Colonic mucosa (tissue), 4 donors: ENCODE results near the gene THRSP. TPM values are rescaled to one million over a fixed set of nuclear protein-coding genes. Genes with fewer than 3 reads are reported as not detected.

Experiments
- DNase-seq: peaks from one replicate; pipeline ENCODE4 v3.0.0-alpha.2; 2020
- H3K27ac ChIP-seq: fragments of 200-600 bp; one replicate; pipeline ENCODE4 v1.8.0; 2021
- H3K27me3 ChIP-seq: fragments of 200-600 bp; one replicate; pipeline ENCODE4 v1.8.0; 2021
- H3K36me3 ChIP-seq: fragments of 200-600 bp; one replicate; pipeline ENCODE4 v1.8.0; 2021
- H3K4me1 ChIP-seq: fragments of 200-600 bp; one replicate; pipeline ENCODE4 v1.8.0; 2021; ENCODE audit warnings: mild to moderate bottlenecking
- H3K4me3 ChIP-seq: fragments of 200-600 bp; one replicate; pipeline ENCODE4 v1.8.0; 2021
- H3K9ac ChIP-seq, 2 donors: one replicate each; pipeline ENCODE4 v1.7.0; 2013; ENCODE audit warnings: control low read depth in 2 of 2, low read depth in 2 of 2, low read length in 2 of 2
- H3K9me3 ChIP-seq: fragments of 200-600 bp; one replicate; pipeline ENCODE4 v1.8.0; 2021
- intact Hi-C: fragments of 100-400 bp; cut with DNase I; formaldehyde crosslinking; loops from one replicate; pipeline ENCODE4 v1.14.1; 2022
- total RNA-seq, 2 donors: library from RNA; stranded (reverse); fragmentation: NEBNext Ultra II Directional in 1 of 2; extraction: Animal tissue kit (Norgen Biotek cat#: 25700) in 1 of 2; gene quantifications; one replicate each; pipeline ENCODE4 v1.2.1, GENCODE V29; 2021
- TF ChIP-seq, protein P1 (sequence below): fragments of 200-600 bp; IDR thresholded peaks from one replicate; pipeline ENCODE4 v1.8.0; 2022; ENCODE audit warnings: antibody characterized with exemption, mild to moderate bottlenecking
- donor health status: healthy.
- donor health status: DM: no; HTN: no; CAD: no.
- donor health status: DM: no; HTN: no; CAD: no.

The THRSP gene
- total RNA-seq, 2 donors from 2014 or later: 0.61 TPM; not detected in 1

DNA sequence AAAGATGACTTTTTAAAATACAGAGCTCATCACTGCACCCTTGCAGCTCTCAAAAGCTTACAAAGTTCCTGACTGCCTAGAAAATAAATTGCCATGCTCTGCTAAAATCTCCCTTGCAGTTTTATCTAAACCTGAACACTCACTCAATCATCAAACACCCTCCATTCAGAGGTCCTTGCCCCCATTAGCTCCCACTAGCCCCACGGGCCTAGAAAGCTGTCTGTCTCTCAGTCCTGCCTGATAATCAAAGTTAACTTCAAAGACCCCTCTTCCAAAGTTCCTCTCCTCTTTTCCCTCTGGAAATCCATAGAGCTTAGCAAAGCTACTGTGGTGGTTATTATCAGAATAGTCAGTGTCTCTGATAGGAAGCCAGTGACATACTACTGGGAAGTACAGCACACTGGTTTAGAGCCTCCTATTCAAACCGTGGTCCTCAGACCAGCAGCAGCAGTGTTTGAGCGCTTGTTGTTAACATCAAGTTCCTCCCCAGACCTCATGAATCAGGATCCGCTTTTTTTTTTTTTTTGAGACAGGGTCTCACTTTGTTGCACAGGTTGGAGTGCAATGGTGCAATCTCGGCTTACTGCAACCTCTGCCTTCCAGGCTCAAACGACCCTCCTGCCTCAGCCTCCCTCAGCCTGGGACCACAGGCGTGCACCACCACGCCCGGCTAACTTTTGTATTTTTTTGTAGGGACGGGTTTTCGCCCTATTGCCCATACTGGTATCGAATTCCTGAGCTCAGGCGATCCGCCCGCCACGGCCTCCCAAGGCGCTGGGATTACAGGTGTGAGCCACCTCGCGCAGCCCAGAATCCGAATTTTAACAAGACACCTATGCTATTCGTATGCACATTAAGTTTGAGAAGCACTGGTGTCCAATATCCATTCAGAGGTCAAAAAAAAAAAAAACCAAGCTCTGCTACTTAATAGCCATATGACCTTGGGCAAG is 14.8 kb downstream of the THRSP start:
- Histone ChIP-seq H3K9me3 (no peaks in the 10 kb centered on the region), H3K4me3 (peak overlapping the region; percentile 90), H3K27me3 (no peaks in the 10 kb centered on the region), H3K9ac (peak overlapping the region; percentile 87 to 96), H3K4me1 (peaks cover 7% of the 10 kb centered on the region), H3K36me3 (no peaks in the 10 kb centered on the region), H3K27ac (no peak overlapping the region)
- no peak for DNase-seq
- TF ChIP-seq, protein P1, sequence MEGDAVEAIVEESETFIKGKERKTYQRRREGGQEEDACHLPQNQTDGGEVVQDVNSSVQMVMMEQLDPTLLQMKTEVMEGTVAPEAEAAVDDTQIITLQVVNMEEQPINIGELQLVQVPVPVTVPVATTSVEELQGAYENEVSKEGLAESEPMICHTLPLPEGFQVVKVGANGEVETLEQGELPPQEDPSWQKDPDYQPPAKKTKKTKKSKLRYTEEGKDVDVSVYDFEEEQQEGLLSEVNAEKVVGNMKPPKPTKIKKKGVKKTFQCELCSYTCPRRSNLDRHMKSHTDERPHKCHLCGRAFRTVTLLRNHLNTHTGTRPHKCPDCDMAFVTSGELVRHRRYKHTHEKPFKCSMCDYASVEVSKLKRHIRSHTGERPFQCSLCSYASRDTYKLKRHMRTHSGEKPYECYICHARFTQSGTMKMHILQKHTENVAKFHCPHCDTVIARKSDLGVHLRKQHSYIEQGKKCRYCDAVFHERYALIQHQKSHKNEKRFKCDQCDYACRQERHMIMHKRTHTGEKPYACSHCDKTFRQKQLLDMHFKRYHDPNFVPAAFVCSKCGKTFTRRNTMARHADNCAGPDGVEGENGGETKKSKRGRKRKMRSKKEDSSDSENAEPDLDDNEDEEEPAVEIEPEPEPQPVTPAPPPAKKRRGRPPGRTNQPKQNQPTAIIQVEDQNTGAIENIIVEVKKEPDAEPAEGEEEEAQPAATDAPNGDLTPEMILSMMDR: no peak
- intact Hi-C loops: no loop called here

DNA sequence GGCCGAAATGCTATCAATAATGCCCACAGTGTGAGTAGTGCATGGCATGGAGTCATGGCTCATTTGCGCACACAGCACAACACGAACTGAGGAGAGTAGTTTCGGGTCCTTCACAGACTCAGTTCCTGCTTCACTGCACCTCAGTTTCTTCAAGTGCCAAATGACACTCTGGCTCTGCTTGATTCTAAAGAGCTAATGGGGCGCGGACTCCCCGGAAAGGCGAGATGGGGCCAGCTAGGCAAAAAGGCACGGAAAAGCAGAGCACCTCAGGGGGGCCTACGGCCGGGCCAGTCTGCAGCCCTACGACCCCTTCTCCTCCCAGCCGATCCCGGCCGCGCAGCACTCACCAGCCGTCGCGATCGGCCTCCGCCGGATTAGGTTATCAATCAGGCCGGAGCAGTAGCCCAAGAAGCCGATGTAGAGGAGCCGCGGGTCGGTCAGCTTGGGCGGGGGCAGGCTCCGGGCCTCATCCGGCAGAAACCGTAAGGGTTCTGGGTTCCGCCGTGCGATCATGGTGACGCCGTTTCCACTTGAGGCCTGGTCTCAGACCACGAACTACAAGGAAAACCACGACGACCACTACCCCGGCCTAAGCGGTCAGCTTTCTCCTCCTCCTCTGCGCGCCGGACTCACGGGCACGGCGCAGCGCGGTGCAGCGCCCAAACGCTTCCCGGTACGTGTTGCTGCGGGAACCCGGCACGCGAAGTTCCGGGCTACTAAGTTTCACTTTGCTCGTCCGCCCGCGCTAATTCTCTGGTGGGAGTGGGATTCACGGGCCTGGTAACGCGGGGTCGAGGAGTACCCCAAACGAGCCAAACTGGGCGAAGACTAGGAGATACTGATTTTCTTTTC is 15.8 kb downstream of the THRSP start, which contains the start of gene NDUFC2:
TSS of gene NDUFC2 (minus strand) at position 631 of the 852 bp plus-strand sequence. CDS start at position 513, 118 bp downstream.
- peak within 1 kb of the TSS; percentile 72 for H3K27ac ChIP-seq
- H3K4me3 ChIP-seq: peak within 1 kb of the TSS; percentile 90
- peaks cover 7% of the 10 kb centered on the region for H3K4me1 ChIP-seq
- H3K27me3 ChIP-seq: no peaks in the 10 kb centered on the region
- H3K9ac ChIP-seq: peak within 1 kb of the TSS; percentile 87 to 96
- TF ChIP-seq, protein P1: no peak
- DNase-seq: peak; percentile 77
- H3K36me3 ChIP-seq: no peaks in the 10 kb centered on the region
- no peaks in the 10 kb centered on the region for H3K9me3 ChIP-seq
- intact Hi-C loops: no loop called here

DNA sequence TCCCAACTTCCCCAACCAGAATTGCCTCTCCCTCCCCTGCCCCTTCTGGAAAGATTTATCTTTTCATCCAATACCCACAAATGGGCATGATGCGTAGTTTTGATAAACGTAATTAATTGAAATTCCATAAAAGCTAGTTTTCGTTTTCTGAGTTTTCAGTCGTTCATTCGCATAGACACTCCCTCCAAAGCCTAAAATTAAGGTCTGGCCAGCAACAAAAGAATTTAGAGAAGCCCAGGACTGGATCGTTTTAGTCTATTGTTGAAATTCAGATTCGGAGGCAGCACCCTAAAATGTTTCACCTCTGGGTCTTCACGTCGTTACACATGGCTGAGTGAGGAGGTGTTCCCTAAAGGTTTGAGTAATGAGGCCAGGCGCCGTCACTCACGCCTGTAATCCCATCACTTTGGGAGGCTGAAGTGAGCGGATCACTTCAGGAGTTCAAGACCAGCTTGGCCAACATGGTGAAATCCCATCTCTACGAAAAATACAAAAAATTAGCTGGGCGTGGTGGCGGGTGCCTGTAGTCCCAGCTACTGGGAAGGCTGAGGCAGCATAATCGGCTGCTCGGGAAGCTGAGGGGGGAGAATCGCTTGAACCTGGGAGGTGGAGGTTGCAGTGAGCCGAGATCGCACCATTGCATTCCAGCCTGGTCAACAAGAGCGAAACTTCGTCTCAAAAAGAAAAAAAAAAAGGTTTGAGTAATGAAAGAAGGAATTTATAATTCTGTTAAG is 16.6 kb downstream of the THRSP start:
- Histone ChIP-seq H3K9ac (peak overlapping the region; percentile 51 to 96), H3K36me3 (no peaks in the 10 kb centered on the region), H3K27me3 (no peaks in the 10 kb centered on the region), H3K9me3 (no peaks in the 10 kb centered on the region), H3K27ac (peak overlapping the region; percentile 72), H3K4me3 (peak overlapping the region; percentile 90), H3K4me1 (peaks cover 7% of the 10 kb centered on the region)
- DNase-seq: no peak
- intact Hi-C loops: no loop called here
- TF ChIP-seq, protein P1: no peak

DNA sequence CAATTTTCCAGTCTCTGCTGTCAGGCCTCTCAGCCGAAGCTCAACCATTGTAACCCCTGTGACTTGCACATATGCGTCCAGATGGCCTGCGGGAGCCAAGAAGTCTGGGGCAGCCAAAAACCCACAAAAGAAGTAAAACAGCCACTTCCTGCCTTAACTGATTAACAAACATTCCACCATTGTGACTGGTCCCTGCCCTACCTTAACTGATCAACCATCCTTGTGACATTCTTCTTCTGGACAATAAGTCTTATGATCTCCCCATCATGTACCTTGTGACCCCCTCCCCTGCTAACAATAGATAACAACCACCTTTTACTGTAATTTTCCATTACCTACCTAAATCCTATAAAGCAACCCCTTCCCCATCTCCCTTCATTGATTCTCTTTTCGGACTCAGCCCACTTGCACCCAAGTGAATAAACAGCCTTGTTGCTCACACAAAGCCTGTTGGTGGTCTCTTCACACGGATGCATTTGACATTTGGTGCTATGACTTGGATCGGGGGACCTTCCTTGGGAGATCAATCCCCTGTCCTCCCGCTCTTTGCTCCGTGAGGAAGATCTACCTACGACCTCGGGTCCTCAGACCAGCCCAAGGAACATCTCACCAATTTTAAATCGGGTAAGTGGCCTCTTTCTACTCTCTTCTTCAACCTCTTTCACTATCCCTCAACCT is 17.3 kb downstream of the THRSP start:
- Histone ChIP-seq H3K4me1 (peaks cover 7% of the 10 kb centered on the region), H3K27ac (no peak overlapping the region), H3K36me3 (no peaks in the 10 kb centered on the region), H3K4me3 (no peak overlapping the region), H3K9me3 (no peaks in the 10 kb centered on the region), H3K9ac (no peak overlapping the region), H3K27me3 (no peaks in the 10 kb centered on the region)
- TF ChIP-seq, protein P1: no peak
- DNase-seq: no peak
- intact Hi-C loops: no loop called here
